H1 (cell line): ENCODE measurements around the gene STK39. TPM values are rescaled to one million over a fixed set of nuclear protein-coding genes. Genes with fewer than 3 reads are reported as not detected.

Experiments used
- CTCF ChIA-PET: fragments of 300-600 bp; sonication (Branson Sonifier 250); formaldehyde crosslinking; loops from one replicate; lab custom pipeline; 2021; ENCODE audit not compliant: partially characterized antibody; lab: Charles Lee
- POLR2A ChIA-PET: fragments of 300-600 bp; sonication (Branson Sonifier 250); formaldehyde crosslinking; loops from one replicate; lab custom pipeline; 2021; ENCODE audit warnings: inconsistent platforms; ENCODE audit not compliant: partially characterized antibody; lab: Charles Lee
- DNase-seq, 2 experiments: peaks; one replicate each; pipeline versions ENCODE4 v3.0.0 to v3.0.0-alpha.2; 2010 to 2022; ENCODE audit warnings: low spot score in 2 of 2, low read depth in 1 of 2, mixed read lengths in 1 of 2
- FAIRE-seq: peaks from 2 replicates; lab custom pipeline; 2011; peaks lifted over from hg19 to GRCh38; lab: Jason Lieb, UNC
- H2AFZ ChIP-seq: 2 replicates; pipeline ENCODE4 v1.8.1; 2012; ENCODE audit warnings: low read length, inconsistent platforms
- H2AK5ac ChIP-seq: 2 replicates; pipeline ENCODE4 v1.6.1; 2013; ENCODE audit warnings: low read depth, low read length
- H2BK120ac ChIP-seq: replicated peaks from 2 replicates; pipeline ENCODE3; 2013; ENCODE audit warnings: low read depth, low read length, inconsistent platforms
- H2BK12ac ChIP-seq: 2 replicates; pipeline ENCODE4 v1.6.1; 2013; ENCODE audit warnings: low read depth, low read length
- H2BK15ac ChIP-seq: 2 replicates; pipeline ENCODE4 v1.6.1; 2013; ENCODE audit warnings: low read length
- H2BK20ac ChIP-seq: 2 replicates; pipeline ENCODE4 v1.6.1; 2013; ENCODE audit warnings: low read length
- H2BK5ac ChIP-seq: 2 replicates; pipeline ENCODE4 v1.6.1; 2013; ENCODE audit warnings: low read depth, low read length
- H3K14ac ChIP-seq: 2 replicates; pipeline ENCODE4 v1.6.1; 2013; ENCODE audit warnings: inconsistent platforms; ENCODE audit not compliant: insufficient read length
- H3K18ac ChIP-seq: 2 replicates; pipeline ENCODE4 v1.6.1; 2013; ENCODE audit warnings: low read length; ENCODE audit errors: extremely low read depth
- H3K23ac ChIP-seq: 2 replicates; pipeline ENCODE4 v1.6.1; 2013; ENCODE audit warnings: inconsistent platforms; ENCODE audit not compliant: insufficient read length
- H3K23me2 ChIP-seq: 2 replicates; pipeline ENCODE4 v1.6.1; 2013; ENCODE audit warnings: low read depth, low read length
- H3K27ac ChIP-seq: 2 replicates; pipeline ENCODE4 v1.6.1; 2011; ENCODE audit warnings: low read depth, low read length, inconsistent platforms
- H3K27me3 ChIP-seq, 4 experiments: replicated peaks in 1 of 4; 1 replicate in 1 of 4; 2 replicates in 3 of 4; pipeline versions ENCODE4 v1.6.1 to v1.8.1; 2011 to 2013; ENCODE audit warnings: low read length in 3 of 4, mild to moderate bottlenecking in 3 of 4, inconsistent platforms in 2 of 4, mixed read lengths in 2 of 4, moderate library complexity in 1 of 4; ENCODE audit not compliant: control insufficient read depth in 3 of 4, insufficient read depth in 3 of 4; ENCODE audit errors: extremely low read depth in 1 of 4
- H3K36me3 ChIP-seq, 4 experiments: 2 replicates each; pipeline versions ENCODE4 v1.6.1 to v1.8.1; 2011 to 2013; ENCODE audit warnings: mild to moderate bottlenecking in 4 of 4, low read length in 3 of 4, moderate library complexity in 2 of 4, control low read depth in 1 of 4, inconsistent platforms in 1 of 4; ENCODE audit not compliant: insufficient read depth in 4 of 4, control insufficient read depth in 2 of 4
- H3K4ac ChIP-seq: replicated peaks from 2 replicates; pipeline ENCODE3; 2013; ENCODE audit warnings: low read length, low read depth, mixed read lengths, inconsistent platforms; ENCODE audit not compliant: insufficient read length
- H3K4me1 ChIP-seq, 4 experiments: replicated peaks in 1 of 4; 1 replicate in 1 of 4; 2 replicates in 3 of 4; pipeline versions ENCODE4 v1.6.1 to v1.8.1; 2011 to 2013; ENCODE audit warnings: low read length in 3 of 4, inconsistent platforms in 2 of 4, mixed read lengths in 1 of 4; ENCODE audit not compliant: insufficient read depth in 4 of 4, control insufficient read depth in 3 of 4
- H3K4me2 ChIP-seq, 2 experiments: 2 replicates each; pipeline versions ENCODE4 v1.6.1 to v1.8.1; 2011 to 2013; ENCODE audit warnings: low read depth in 2 of 2, low read length in 2 of 2, control low read depth in 1 of 2, inconsistent platforms in 1 of 2, mild to moderate bottlenecking in 1 of 2; ENCODE audit not compliant: insufficient read depth in 1 of 2
- H3K4me3 ChIP-seq, 4 experiments: fragments of 200-600, 300-600 bp in 1 of 4; sonication (generic), shearing (Covaris generic), sonication (Bioruptor Twin) in 1 of 4; 2 replicates each; pipeline versions ENCODE4 v1.5.1 to v1.8.1; 2011 to 2016; ENCODE audit warnings: low read length in 4 of 4, low read depth in 3 of 4, control low read depth in 2 of 4, inconsistent platforms in 2 of 4, mild to moderate bottlenecking in 2 of 4, mixed read lengths in 1 of 4, moderate library complexity in 1 of 4; ENCODE audit not compliant: insufficient read depth in 2 of 4; ENCODE audit errors: extremely low read depth in 1 of 4
- H3K56ac ChIP-seq: replicated peaks from 2 replicates; pipeline ENCODE3; 2013; ENCODE audit warnings: low read depth, mild to moderate bottlenecking, mixed read lengths, low read length, inconsistent platforms; ENCODE audit not compliant: insufficient read length
- H3K79me1 ChIP-seq: 2 replicates; pipeline ENCODE4 v1.6.1; 2013; ENCODE audit warnings: low read depth, low read length, control low read depth
- H3K79me2 ChIP-seq, 2 experiments: 2 replicates each; pipeline versions ENCODE4 v1.6.1 to v1.8.1; 2012 to 2013; ENCODE audit warnings: low read length in 2 of 2, mild to moderate bottlenecking in 2 of 2, inconsistent platforms in 1 of 2; ENCODE audit not compliant: insufficient read depth in 2 of 2, control insufficient read depth in 1 of 2
- H3K9ac ChIP-seq, 4 experiments: replicated peaks in 1 of 4; 1 replicate in 1 of 4; 2 replicates in 3 of 4; pipeline versions ENCODE4 v1.6.1 to v1.8.1; 2011 to 2013; ENCODE audit warnings: low read depth in 3 of 4, low read length in 3 of 4, control low read depth in 2 of 4, mild to moderate bottlenecking in 2 of 4, moderate library complexity in 2 of 4, inconsistent platforms in 1 of 4; ENCODE audit errors: extremely low read depth in 1 of 4
- H3K9me3 ChIP-seq, 2 experiments: 2 replicates each; pipeline versions ENCODE4 v1.6.1 to v1.8.1; 2012 to 2013; ENCODE audit warnings: mild to moderate bottlenecking in 2 of 2, moderate library complexity in 2 of 2, control low read depth in 1 of 2, inconsistent platforms in 1 of 2, low read depth in 1 of 2, low read length in 1 of 2, mixed read lengths in 1 of 2; ENCODE audit not compliant: insufficient read depth in 2 of 2
- H4K20me1 ChIP-seq, 2 experiments: replicated peaks in 1 of 2; 2 replicates each; pipeline versions ENCODE3 to v1.8.1; 2011 to 2013; ENCODE audit warnings: inconsistent platforms in 2 of 2, low read length in 2 of 2, mild to moderate bottlenecking in 1 of 2; ENCODE audit not compliant: insufficient read depth in 2 of 2, control insufficient read depth in 1 of 2
- H4K5ac ChIP-seq: 2 replicates; pipeline ENCODE4 v1.6.1; 2013; ENCODE audit warnings: low read length, low read depth, mixed read lengths, inconsistent platforms; ENCODE audit not compliant: insufficient read length
- H4K8ac ChIP-seq: 2 replicates; pipeline ENCODE4 v1.8.0; 2013; ENCODE audit warnings: mild to moderate bottlenecking, moderate library complexity, low read length, inconsistent platforms; ENCODE audit not compliant: insufficient read depth; ENCODE audit errors: extremely low read depth
- H4K91ac ChIP-seq: replicated peaks from 2 replicates; pipeline ENCODE3; 2013; ENCODE audit warnings: low read length, mixed read lengths, inconsistent platforms; ENCODE audit not compliant: insufficient read length
- ASH2L ChIP-seq: fragments of 200-600, 300-600 bp; sonication (generic); IDR thresholded peaks from one replicate; pipeline ENCODE4 v1.7.1; 2017; ENCODE audit warnings: low read length
- MAFK ChIP-seq: IDR thresholded peaks from 2 replicates; pipeline ENCODE4 v1.6.1; 2012; ENCODE audit warnings: low read depth, mild to moderate bottlenecking, improper control_type of control experiment, low read length
- RBBP5 ChIP-seq: IDR thresholded peaks from 2 replicates; pipeline ENCODE4 v1.7.1; 2012; ENCODE audit warnings: low read depth, mild to moderate bottlenecking, inconsistent platforms, low read length, moderate library complexity, borderline replicate concordance
- TAF1 ChIP-seq: IDR thresholded peaks from 2 replicates; pipeline ENCODE4 v1.6.1; 2011; ENCODE audit warnings: mild to moderate bottlenecking, low read depth, low read length
- YY1 ChIP-seq: IDR thresholded peaks from 2 replicates; pipeline ENCODE4 v1.6.1; 2011; ENCODE audit warnings: low read depth, mild to moderate bottlenecking, low read length
- WGBS, 2 experiments: shearing (Covaris generic) in 1 of 2; methylation state at CpG; one replicate each; pipeline versions ENCODE4 v1.1.6 to v1.1.7; 2013 to 2015; ENCODE audit warnings: low lambda C conversion rate in 2 of 2, mixed read lengths in 2 of 2, inconsistent platforms in 1 of 2, low coverage in 1 of 2, missing lambda C conversion rate in 1 of 2; ENCODE audit not compliant: insufficient replicate concordance in 2 of 2, insufficient coverage in 1 of 2, insufficient read length in 1 of 2; ENCODE audit errors: extremely low coverage in 1 of 2, missing lambda C conversion rate in 1 of 2; 5-methylcytosine and 5-hydroxymethylcytosine counted together
- polyA plus RNA-seq, 7 experiments: library from polyadenylated mRNA; depleted of rRNA in 3 of 7; stranded (reverse) in 5 of 7; unstranded in 2 of 7; fragments of >200 nt in 5 of 7; fragments of 200-250 nt in 2 of 7; gene quantifications; 1 replicate in 5 of 7; 2 replicates in 1 of 7; 4 replicates in 1 of 7; pipeline versions ENCODE4 v1.2.1 to v1.2.3, GENCODE V29; 2011 to 2013; ENCODE audit warnings: missing spikeins in 2 of 7, mixed read lengths in 2 of 7
- total RNA-seq: library from RNA; stranded (reverse); fragmentation: NEBNext Ultra II Directional; extraction: Animal tissue kit (Norgen Biotek cat#: 25700); gene quantifications from 2 replicates; pipeline ENCODE4 v1.2.1, GENCODE V29; 2021
- TF ChIP-seq, protein P1 (sequence below): IDR thresholded peaks from 2 replicates; pipeline ENCODE4 v1.6.1; 2012; ENCODE audit warnings: low read length, inconsistent platforms
- TF ChIP-seq, protein P2 (sequence below), 3 experiments: IDR thresholded peaks; 1 replicate in 2 of 3; 2 replicates in 1 of 3; pipeline versions ENCODE4 v1.5.1 to v1.6.1; 2011; ENCODE audit warnings: low read length in 3 of 3, mild to moderate bottlenecking in 3 of 3, inconsistent platforms in 2 of 3, low read depth in 1 of 3, moderate library complexity in 1 of 3; ENCODE audit not compliant: insufficient read depth in 1 of 3; ENCODE audit errors: control extremely low read depth in 1 of 3
- TF ChIP-seq, protein P3 (sequence below): IDR thresholded peaks from 2 replicates; pipeline ENCODE4 v1.6.1; 2012; ENCODE audit warnings: inconsistent platforms

The STK39 gene
- total and polyA plus RNA-seq, 2 of the 8 experiments (the other 6 are each of a cell fraction or from before 2014, with no cell fraction given): 13.7 to 23.8 TPM

DNA sequence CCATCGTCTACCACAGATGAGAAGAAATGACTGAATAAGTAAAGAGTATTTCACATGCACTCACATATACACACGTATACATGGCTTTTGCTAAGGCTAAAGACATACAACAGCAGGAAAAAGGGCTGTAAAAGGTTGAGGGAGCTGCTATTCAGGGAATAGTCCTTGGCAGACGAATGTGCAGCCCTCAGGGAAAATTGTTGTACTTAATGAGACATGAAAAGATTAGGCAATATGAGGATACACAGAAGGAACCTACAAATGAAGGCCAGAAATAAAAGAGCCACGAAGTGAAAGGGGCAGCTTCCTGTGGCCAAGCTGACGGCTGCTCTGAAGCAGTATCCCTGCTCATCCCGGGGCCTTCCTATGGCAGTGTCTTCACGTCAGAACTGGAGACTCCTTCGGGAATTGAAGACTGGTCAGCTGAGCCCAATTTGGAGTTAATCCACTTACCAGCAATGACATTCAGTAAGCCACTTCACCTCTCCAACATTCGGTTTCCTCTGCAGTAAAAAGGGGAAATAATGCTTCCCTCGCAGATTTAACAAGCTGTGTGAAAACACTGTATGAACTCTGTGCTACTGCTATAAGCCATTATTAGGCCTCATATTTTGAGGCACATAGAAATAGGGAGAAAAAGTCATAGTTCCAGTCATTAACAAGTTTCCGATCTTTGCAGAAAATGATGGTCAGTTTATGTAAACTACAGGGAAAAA is 221.8 kb downstream of the STK39 start:
- FAIRE-seq (no peak), DNase-seq (no peak)
- no peak overlapping the region for H3K27ac ChIP-seq
- no peak overlapping the region for H3K4me3 ChIP-seq
- no peak overlapping the region for H2BK12ac ChIP-seq
- H3K4me1 ChIP-seq: no peaks in the 10 kb centered on the region
- H3K4ac ChIP-seq: no peak overlapping the region
- CTCF ChIA-PET: interaction anchor here (0.8 to 2.0 kb wide), 2 partner anchors 9 to 13 kb away, joined by 3 to 5 read pairs; no protein-coding TSS in a partner anchor
- POLR2A ChIA-PET: no interaction called here
- no peak overlapping the region for H3K56ac ChIP-seq
- no peak overlapping the region for H4K5ac ChIP-seq
- no peaks in the 10 kb centered on the region for H3K9me3 ChIP-seq
- H3K23me2 ChIP-seq: no peaks in the 10 kb centered on the region
- H3K36me3 ChIP-seq: no peaks in the 10 kb centered on the region
- H4K20me1 ChIP-seq: no peaks in the 10 kb centered on the region
- 86% methylated on average over 11 of the region's 11 CpGs; no CpG with 5 or more reads in 1 of the 2 experiments for WGBS, 2 experiments
- H2BK120ac ChIP-seq: no peak overlapping the region
- H3K23ac ChIP-seq: no peak overlapping the region
- no peak overlapping the region for H4K8ac ChIP-seq
- no peak overlapping the region for H4K91ac ChIP-seq
- H3K4me2 ChIP-seq: no peak overlapping the region
- H3K9ac ChIP-seq: no peak overlapping the region
- H2BK5ac ChIP-seq: no peak overlapping the region
- H3K27me3 ChIP-seq: peaks cover 0 to 2% (median 0%) of the 10 kb centered on the region in 4 experiments; a peak in 1 of 7 replicates
- H3K14ac ChIP-seq: no peak overlapping the region
- no peak overlapping the region for H3K18ac ChIP-seq
- TF ChIP-seq, protein P1, sequence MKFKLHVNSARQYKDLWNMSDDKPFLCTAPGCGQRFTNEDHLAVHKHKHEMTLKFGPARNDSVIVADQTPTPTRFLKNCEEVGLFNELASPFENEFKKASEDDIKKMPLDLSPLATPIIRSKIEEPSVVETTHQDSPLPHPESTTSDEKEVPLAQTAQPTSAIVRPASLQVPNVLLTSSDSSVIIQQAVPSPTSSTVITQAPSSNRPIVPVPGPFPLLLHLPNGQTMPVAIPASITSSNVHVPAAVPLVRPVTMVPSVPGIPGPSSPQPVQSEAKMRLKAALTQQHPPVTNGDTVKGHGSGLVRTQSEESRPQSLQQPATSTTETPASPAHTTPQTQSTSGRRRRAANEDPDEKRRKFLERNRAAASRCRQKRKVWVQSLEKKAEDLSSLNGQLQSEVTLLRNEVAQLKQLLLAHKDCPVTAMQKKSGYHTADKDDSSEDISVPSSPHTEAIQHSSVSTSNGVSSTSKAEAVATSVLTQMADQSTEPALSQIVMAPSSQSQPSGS: no peak
- TF ChIP-seq TAF1: no peak
- TF ChIP-seq MAFK: no peak
- TF ChIP-seq, protein P2, sequence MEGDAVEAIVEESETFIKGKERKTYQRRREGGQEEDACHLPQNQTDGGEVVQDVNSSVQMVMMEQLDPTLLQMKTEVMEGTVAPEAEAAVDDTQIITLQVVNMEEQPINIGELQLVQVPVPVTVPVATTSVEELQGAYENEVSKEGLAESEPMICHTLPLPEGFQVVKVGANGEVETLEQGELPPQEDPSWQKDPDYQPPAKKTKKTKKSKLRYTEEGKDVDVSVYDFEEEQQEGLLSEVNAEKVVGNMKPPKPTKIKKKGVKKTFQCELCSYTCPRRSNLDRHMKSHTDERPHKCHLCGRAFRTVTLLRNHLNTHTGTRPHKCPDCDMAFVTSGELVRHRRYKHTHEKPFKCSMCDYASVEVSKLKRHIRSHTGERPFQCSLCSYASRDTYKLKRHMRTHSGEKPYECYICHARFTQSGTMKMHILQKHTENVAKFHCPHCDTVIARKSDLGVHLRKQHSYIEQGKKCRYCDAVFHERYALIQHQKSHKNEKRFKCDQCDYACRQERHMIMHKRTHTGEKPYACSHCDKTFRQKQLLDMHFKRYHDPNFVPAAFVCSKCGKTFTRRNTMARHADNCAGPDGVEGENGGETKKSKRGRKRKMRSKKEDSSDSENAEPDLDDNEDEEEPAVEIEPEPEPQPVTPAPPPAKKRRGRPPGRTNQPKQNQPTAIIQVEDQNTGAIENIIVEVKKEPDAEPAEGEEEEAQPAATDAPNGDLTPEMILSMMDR (IDR thresholded peaks at IDR 0.05; ENCODE audit: control extremely low read depth in 1 of 3, insufficient read depth in 1 of 3, low read depth in 1 of 3, low read length in 3 of 3): no peak
- TF ChIP-seq ASH2L: no peak
- TF ChIP-seq, protein P3, sequence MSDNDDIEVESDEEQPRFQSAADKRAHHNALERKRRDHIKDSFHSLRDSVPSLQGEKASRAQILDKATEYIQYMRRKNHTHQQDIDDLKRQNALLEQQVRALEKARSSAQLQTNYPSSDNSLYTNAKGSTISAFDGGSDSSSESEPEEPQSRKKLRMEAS: no peak
- TF ChIP-seq RBBP5: no peak
- no peak for TF ChIP-seq YY1
- H2BK20ac ChIP-seq: no peak overlapping the region
- H3K79me1 ChIP-seq: no peaks in the 10 kb centered on the region; the same call in 1 of the 2 replicates
- no peak overlapping the region for H2AK5ac ChIP-seq
- H2AFZ ChIP-seq: no peak overlapping the region
- H3K79me2 ChIP-seq: no peaks in the 10 kb centered on the region
- no peak overlapping the region for H2BK15ac ChIP-seq
